ENCODE data around the gene SPATA12.

GRCh38 chr3:57098418-57099310 is 38.2 kb downstream of the SPATA12 start:
- TF ChIP-seq CTCF (IDR thresholded peaks at IDR 0.05; ENCODE audit: insufficient read depth, low read length, poor library complexity, severe bottlenecking) (no peak), EZH2phosphoT487 (conservative IDR thresholded peaks at IDR 0.05; ENCODE audit: low read length) (no peak)
